Esophagus squamous epithelium (tissue), 5 donors: ENCODE results near the gene HOXD8. TPM values are rescaled to one million over a fixed set of nuclear protein-coding genes. Genes with fewer than 3 reads are reported as not detected.
A peak's percentile ranks its signal among the peaks of the same experiment; 100 is the strongest.

Experiments
- DNase-seq: peaks from one replicate; lab custom pipeline; 2025; lab: John Stamatoyannopoulos, UW
- H3K27ac ChIP-seq, 4 donors: fragments of 200-600 bp; sonication (generic); one replicate each; pipeline ENCODE4 v1.5.1; 2016 to 2019; ENCODE audit warnings: mild to moderate bottlenecking in 1 of 4
- H3K27me3 ChIP-seq, 4 donors: fragments of 200-600 bp; sonication (generic); 1 replicate in 3 of 4; 2 replicates in 1 of 4; pipeline versions ENCODE4 v1.5.1 to v1.6.0; 2017 to 2021; ENCODE audit warnings: antibody characterized with exemption in 1 of 4
- H3K36me3 ChIP-seq, 3 donors: fragments of 200-600 bp; sonication (generic); one replicate each; pipeline ENCODE4 v1.5.1; 2016 to 2019
- H3K4me1 ChIP-seq, 3 donors: fragments of 200-600 bp; sonication (generic); one replicate each; pipeline ENCODE4 v1.5.1; 2017 to 2019
- H3K4me3 ChIP-seq, 4 donors: fragments of 200-600 bp; sonication (generic); 1 replicate in 3 of 4; 2 replicates in 1 of 4; pipeline ENCODE4 v1.5.1; 2016 to 2019; ENCODE audit warnings: mild to moderate bottlenecking in 2 of 4, moderate library complexity in 1 of 4
- H3K9me3 ChIP-seq, 3 donors: fragments of 200-600 bp; sonication (generic); one replicate each; pipeline ENCODE4 v1.5.1; 2016 to 2019
- POLR2A ChIP-seq, 4 donors: fragments of 450-650 bp; IDR thresholded peaks; one replicate each; pipeline ENCODE4 v1.6.1; 2017; ENCODE audit warnings: antibody characterized with exemption in 4 of 4, mild to moderate bottlenecking in 4 of 4, moderate library complexity in 3 of 4
- WGBS, 2 donors: methylation state at CpG; one replicate each; pipeline ENCODE4 v1.1.5; 2018; 5-methylcytosine and 5-hydroxymethylcytosine counted together
- intact Hi-C: fragments of 100-400 bp; cut with DNase I; formaldehyde crosslinking; loops from one replicate; pipeline ENCODE4 v1.15.0; 2022
- total RNA-seq, 4 donors: library from RNA; depleted of rRNA; stranded (reverse); fragments of >200 nt; gene quantifications; one replicate each; pipeline ENCODE4 v1.1.0, GENCODE V29; 2016
- TF ChIP-seq, protein P1 (sequence below), 6 experiments: fragments of 450-650 bp in 4 of 6; fragments of 200-600 bp in 2 of 6; sonication (generic) in 2 of 6; IDR thresholded peaks; one replicate each; pipeline ENCODE4 v1.5.1; 2016 to 2019; ENCODE audit warnings: antibody characterized with exemption in 6 of 6, mild to moderate bottlenecking in 4 of 6, moderate library complexity in 4 of 6
- donor health status: DM: yes; HTN: yes; CAD: no.

The HOXD8 gene
- total RNA-seq, 4 donors from 2014 or later: 1.2 to 4.6 (median 1.2) TPM; not detected in 1

GRCh38 chr2:176091329-176092258 lies 37.9 kb upstream of the HOXD8 start:
- H3K27me3 ChIP-seq: peaks cover 39 to 100% (median 82%) of the 10 kb centered on the region in 4 donors
- no peak overlapping the region for H3K4me3 ChIP-seq
- intact Hi-C loops: loop anchor here (10.0 kb wide), 1 partner anchor 407 kb away; no protein-coding TSS in a partner anchor
- TF ChIP-seq, protein P1, sequence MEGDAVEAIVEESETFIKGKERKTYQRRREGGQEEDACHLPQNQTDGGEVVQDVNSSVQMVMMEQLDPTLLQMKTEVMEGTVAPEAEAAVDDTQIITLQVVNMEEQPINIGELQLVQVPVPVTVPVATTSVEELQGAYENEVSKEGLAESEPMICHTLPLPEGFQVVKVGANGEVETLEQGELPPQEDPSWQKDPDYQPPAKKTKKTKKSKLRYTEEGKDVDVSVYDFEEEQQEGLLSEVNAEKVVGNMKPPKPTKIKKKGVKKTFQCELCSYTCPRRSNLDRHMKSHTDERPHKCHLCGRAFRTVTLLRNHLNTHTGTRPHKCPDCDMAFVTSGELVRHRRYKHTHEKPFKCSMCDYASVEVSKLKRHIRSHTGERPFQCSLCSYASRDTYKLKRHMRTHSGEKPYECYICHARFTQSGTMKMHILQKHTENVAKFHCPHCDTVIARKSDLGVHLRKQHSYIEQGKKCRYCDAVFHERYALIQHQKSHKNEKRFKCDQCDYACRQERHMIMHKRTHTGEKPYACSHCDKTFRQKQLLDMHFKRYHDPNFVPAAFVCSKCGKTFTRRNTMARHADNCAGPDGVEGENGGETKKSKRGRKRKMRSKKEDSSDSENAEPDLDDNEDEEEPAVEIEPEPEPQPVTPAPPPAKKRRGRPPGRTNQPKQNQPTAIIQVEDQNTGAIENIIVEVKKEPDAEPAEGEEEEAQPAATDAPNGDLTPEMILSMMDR (IDR thresholded peaks at IDR 0.05): no peak
- TF ChIP-seq POLR2A (IDR thresholded peaks at IDR 0.05): no peak
- peaks cover 16 to 40% (median 21%) of the 10 kb centered on the region in 3 donors for H3K4me1 ChIP-seq
- DNase-seq: no peak
- H3K27ac ChIP-seq: no peak overlapping the region
- WGBS, 2 donors: 13 to 26% methylated on average over 17 to 25 of the region's 31 CpGs
- no peaks in the 10 kb centered on the region for H3K36me3 ChIP-seq
- no peaks in the 10 kb centered on the region for H3K9me3 ChIP-seq

DNA sequence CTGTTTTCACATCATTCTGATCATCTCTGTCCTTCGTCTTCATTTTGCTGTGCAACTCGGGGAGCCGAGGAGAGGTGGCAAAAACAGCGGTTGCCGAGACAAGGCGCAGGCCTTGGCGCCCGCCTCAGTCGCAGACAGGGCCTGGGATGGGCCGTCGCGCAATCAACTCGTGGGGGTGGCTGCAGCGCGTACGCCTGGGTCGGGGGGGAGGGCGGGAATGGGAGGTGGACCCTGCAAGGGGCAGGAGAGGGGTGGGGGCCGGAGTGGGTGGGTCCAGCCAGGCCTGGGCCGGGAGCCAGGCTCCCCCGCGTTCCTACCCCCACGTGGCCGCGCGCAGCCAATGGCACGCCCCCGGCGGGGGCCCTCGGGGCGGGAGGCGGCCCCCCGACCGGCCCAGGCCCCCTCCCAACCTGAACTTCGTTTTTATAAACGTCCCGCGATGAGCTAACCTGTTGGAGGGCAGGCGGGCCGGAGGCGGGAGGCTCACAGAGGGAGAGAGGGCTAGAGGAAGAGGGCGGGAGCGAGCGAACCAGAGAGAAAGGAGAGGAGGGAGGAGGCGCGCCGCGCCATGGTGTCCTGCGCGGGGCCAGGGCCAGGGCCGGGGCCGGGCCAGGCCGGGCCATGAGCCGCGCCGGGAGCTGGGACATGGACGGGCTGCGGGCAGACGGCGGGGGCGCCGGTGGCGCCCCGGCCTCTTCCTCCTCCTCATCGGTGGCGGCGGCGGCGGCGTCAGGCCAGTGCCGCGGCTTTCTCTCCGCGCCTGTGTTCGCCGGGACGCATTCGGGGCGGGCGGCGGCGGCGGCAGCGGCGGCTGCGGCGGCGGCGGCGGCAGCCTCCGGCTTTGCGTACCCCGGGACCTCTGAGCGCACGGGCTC lies 37.0 kb upstream of the HOXD8 start, which contains the start of gene HOXD13:
HOXD13 (plus strand) TSS at position 452 of the 875 bp plus-strand sequence; CDS start at position 622, 170 bp downstream.
- Histone ChIP-seq H3K27ac (no peak within 1 kb of the TSS), H3K4me3 (peak within 1 kb of the TSS; percentile 15 to 60 (median 32)), H3K9me3 (no peaks in the 10 kb centered on the region), H3K36me3 (no peaks in the 10 kb centered on the region), H3K27me3 (peaks cover 39 to 100% (median 80%) of the 10 kb centered on the region in 4 donors), H3K4me1 (peaks cover 24 to 49% (median 25%) of the 10 kb centered on the region in 3 donors)
- intact Hi-C loops: loop anchor here (10.0 kb wide), 1 partner anchor 408 kb away; no protein-coding TSS in a partner anchor
- 1 to 37% methylated on average over 15 to 26 of the region's 95 CpGs for WGBS, 2 donors
- DNase-seq: no peak
- TF ChIP-seq POLR2A (IDR thresholded peaks at IDR 0.05): no peak
- TF ChIP-seq, protein P1 (IDR thresholded peaks at IDR 0.05): no peak

- peak overlapping the region; percentile 15 to 60 (median 32) for H3K4me3 ChIP-seq
- TF ChIP-seq, protein P1 (IDR thresholded peaks at IDR 0.05): no peak
- TF ChIP-seq POLR2A (IDR thresholded peaks at IDR 0.05): no peak
- WGBS, 2 donors: 16 to 17% methylated on average over 11 to 12 of the region's 53 CpGs
- no peaks in the 10 kb centered on the region for H3K36me3 ChIP-seq
- intact Hi-C loops: loop anchor here (10.0 kb wide), 1 partner anchor 409 kb away; no protein-coding TSS in a partner anchor
- no peak overlapping the region for H3K27ac ChIP-seq
- H3K9me3 ChIP-seq: no peaks in the 10 kb centered on the region
- peaks cover 42 to 100% (median 80%) of the 10 kb centered on the region in 4 donors for H3K27me3 ChIP-seq
- no peak for DNase-seq
- peaks cover 25 to 51% (median 28%) of the 10 kb centered on the region in 3 donors for H3K4me1 ChIP-seq
Measured at GRCh38 chr2:176093145-176093897, 36.2 kb upstream of the HOXD8 start.

- Histone ChIP-seq H3K4me1 (peaks cover 26 to 51% (median 30%) of the 10 kb centered on the region in 3 donors), H3K27me3 (peaks cover 47 to 100% (median 82%) of the 10 kb centered on the region in 4 donors), H3K9me3 (no peaks in the 10 kb centered on the region), H3K27ac (no peak overlapping the region), H3K4me3 (no peak overlapping the region), H3K36me3 (no peaks in the 10 kb centered on the region)
- intact Hi-C loops: loop anchor here (10.0 kb wide), 1 partner anchor 409 kb away; no protein-coding TSS in a partner anchor
- WGBS, 2 donors: 7 to 12% methylated on average over 8 of the region's 8 CpGs
- no peak for TF ChIP-seq POLR2A (IDR thresholded peaks at IDR 0.05)
- TF ChIP-seq, protein P1 (IDR thresholded peaks at IDR 0.05): no peak
- no peak for DNase-seq
Measured at GRCh38 chr2:176093898-176094249, 35.6 kb upstream of the HOXD8 start.
